ENCODE measurements around the gene SGSM2.
"Not testable (repeated sequence)": the region's sequence is repeated elsewhere in the genome, so short reads cannot be mapped to it uniquely, and the experiment has no call there.

SGSM2 gene, protein sequence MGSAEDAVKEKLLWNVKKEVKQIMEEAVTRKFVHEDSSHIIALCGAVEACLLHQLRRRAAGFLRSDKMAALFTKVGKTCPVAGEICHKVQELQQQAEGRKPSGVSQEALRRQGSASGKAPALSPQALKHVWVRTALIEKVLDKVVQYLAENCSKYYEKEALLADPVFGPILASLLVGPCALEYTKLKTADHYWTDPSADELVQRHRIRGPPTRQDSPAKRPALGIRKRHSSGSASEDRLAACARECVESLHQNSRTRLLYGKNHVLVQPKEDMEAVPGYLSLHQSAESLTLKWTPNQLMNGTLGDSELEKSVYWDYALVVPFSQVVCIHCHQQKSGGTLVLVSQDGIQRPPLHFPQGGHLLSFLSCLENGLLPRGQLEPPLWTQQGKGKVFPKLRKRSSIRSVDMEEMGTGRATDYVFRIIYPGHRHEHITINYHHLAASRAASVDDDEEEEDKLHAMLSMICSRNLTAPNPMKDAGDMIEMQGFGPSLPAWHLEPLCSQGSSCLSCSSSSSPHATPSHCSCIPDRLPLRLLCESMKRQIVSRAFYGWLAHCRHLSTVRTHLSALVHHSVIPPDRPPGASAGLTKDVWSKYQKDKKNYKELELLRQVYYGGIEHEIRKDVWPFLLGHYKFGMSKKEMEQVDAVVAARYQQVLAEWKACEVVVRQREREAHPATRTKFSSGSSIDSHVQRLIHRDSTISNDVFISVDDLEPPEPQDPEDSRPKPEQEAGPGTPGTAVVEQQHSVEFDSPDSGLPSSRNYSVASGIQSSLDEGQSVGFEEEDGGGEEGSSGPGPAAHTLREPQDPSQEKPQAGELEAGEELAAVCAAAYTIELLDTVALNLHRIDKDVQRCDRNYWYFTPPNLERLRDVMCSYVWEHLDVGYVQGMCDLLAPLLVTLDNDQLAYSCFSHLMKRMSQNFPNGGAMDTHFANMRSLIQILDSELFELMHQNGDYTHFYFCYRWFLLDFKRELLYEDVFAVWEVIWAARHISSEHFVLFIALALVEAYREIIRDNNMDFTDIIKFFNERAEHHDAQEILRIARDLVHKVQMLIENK

DNA sequence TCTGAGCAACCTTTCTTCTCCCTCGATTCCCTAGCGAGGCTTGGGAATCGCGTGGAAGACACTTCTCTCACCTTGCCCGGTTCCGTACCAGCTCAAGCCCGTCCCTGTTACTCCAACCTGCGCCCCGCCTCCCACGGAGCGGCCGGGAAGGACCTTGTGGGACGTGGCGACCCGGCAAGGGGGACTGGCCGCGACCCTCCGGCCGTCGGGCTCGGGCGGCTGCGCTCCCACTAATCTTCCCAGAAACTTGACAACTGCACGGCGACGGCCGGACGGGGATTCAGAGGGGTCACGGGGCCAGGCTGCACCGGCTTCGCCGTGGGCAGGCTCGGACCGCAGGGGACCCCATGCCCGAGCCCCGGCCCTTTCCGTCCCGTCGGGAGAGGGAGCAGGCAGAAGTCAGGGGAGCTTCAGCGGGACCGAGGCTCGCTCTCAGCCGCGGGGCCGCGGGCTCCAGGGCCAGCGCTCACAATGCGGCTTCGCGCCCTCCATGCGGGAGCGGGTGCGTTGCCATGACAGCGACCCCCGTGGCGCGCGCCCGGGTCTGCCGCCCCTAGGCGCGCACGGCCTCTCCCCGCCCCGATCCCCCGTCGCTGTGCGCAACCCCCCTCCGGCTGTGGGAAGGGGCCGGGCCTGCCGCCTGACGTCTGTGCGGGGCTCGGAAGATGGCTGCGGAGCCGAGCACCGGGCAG is at the start of gene SGSM2:
Gene SGSM2, plus strand, starts transcription at position 650 of the 692 bp plus-strand sequence. CDS start 188 bp downstream, outside the sequence.
- peak in 39 of 56 donors; percentile 22 to 72 (median 49) for DNase-seq

DNA sequence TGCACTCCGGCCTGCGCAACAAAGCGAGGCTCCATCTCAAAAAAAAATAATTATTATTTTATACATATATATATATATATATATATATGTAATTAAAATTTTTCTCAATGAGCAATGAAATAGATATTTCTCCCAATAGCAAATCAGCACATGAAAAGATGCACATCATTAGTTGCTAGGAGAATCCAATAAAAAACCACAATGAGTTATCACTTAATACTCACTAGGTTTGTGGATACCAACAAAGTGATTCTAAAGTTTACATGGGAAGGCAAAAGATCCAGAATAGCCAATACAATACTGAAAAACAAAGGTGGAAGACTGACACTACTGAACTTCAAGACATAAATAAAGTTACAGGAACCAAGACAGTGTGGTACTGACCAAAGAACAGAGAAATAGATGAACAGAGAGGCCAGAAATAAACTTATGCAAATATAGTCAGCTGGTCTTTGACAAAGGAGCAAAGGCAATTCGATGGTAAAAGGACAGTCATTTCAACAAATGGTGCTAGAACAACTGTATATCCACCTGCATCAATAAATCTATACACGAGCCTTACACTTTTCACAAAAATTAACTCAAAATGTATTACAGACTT is 47.3 kb upstream of the SGSM2 start:
- no peak for DNase-seq

- DNase-seq, result no peak
These were observed 45.2 kb upstream of the SGSM2 start for GRCh38 chr17:2292100-2292499.

DNA sequence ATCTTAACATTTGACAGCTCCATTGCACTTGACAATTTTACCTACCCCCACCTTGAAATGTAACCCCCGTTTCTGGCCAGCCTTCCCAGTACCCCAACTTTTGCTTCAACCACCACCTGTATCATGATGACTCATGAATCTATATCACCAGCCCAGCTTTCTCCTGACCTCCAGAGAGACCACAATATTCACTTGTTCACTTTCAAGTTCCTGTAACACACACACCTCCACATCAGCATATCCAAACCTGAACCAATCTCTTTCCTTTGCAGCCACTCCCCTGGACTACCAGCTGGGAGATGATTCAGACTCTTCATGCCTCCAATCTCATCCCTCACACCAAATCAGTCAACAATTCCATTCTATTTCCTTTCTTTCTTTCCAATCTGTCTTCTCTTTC is 41.7 kb upstream of the SGSM2 start:
- no peak for DNase-seq

DNA sequence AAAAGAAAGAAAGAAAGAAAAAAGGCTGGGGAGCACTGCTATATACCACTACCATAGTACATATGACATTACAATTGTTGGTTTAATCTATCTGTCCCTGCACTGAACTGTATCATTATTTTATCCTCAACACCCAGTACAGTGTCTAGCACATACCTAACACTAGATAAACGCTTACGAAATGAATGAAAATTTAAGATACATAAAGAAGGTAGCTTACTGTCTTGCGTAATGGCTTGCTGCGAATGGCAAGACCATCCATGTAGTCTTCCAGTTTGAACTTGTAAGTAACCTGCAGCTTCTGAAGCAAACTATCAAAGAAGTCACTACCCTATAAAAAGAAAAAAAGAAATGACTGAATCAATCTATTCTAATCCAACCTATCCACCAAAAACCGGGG is 40.3 kb upstream of the SGSM2 start:
- no peak for DNase-seq

GRCh38 chr17:2299136-2299535 is 38.2 kb upstream of the SGSM2 start:
- DNase-seq, result no peak

DNA sequence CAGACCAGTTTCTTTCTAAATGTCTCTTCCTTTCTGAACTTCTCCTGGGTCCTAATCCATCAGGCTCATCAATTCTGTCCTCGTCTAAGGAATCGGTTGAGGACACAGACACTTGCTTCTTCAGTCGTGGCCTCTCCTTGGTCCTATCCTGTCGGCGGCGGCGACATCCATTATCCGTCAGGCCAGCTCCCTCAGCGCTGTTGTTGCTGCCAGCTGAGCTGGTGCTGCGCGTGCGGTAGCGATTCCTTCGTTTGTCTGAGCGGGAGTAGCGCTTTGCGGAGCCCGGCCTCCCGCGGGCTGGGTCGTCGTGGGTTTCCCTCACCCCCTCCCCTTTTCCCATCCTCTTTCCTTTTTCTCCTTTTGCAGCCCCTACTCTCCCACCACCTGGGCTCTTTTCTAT is 37.5 kb upstream of the SGSM2 start:
- no peak for DNase-seq

DNA sequence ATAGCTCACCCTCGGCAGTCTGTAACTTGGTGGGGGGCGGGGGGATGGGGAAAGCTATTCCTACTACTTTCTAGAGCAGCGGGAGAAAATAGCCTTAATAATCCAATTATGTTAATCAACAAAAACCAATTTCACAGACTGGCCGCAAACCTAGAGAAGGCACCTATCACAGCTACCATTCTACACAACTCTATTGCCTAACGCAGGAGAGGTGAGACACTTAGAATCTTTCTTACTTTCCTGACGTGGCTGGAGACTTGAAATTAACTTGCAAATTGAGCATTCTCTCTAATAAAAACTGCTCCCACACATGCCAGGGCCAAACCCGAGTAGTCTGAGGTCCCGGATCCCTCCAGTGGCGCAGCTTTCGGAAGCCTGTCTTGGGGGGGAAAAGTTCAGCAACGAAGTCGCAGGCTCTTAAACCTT is 34.5 kb upstream of the SGSM2 start:
- peak in 1 of 56 donors; percentile 45 for DNase-seq

- peak; percentile 38 to 93 (median 86) for DNase-seq
These were observed 33.8 kb upstream of the SGSM2 start, which contains the start of the genes SMG6 and SRR for GRCh38 chr17:2303204-2304188. Gene SMG6, minus strand, starts transcription at chr17:2303785. Its CDS starts 65 bp downstream, at chr17:2303720. Gene SRR, plus strand, starts transcription at chr17:2303950. Its CDS starts 11,611 bp downstream, at chr17:2315561.

GRCh38 chr17:2304931-2305330 is 32.4 kb upstream of the SGSM2 start:
- DNase-seq, result no peak

DNA sequence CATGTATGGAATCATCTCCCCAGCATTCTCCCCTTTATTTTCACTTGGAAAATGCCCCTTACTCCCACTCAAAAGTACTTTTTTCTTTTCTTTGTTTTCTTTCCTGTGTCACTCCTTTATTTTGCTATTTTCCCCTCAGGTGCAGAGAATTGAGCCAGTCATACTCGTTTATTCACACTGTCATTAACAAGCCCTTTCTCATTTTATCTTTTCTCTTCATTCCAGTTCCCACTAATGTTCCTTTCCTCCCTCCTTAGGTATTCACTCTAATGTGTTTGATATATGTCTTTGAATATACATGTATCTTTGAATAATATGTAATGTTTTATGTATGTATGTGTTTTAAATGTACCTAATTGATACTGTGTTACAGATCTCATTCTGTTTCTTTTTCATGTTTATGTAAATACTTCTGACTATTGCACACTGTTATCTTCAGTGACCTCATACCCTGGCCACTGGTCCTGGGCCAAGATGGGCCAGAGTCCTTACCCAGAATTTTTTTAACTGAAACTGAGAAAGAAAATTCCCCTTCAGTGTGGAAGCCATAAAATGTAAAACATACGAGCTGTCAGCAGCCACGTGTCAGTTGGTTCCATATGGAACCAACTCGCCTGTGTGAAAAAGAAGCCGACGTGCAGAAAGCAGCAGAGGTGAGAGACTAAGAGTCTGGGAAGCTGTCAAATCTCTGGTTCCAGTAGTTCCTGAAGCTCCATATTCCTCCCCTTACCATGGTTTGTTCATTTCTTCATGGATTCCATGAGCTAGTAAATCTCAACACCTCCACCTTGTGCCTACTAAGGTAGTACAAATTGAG is 27.8 kb upstream of the SGSM2 start:
- no peak for DNase-seq

DNA sequence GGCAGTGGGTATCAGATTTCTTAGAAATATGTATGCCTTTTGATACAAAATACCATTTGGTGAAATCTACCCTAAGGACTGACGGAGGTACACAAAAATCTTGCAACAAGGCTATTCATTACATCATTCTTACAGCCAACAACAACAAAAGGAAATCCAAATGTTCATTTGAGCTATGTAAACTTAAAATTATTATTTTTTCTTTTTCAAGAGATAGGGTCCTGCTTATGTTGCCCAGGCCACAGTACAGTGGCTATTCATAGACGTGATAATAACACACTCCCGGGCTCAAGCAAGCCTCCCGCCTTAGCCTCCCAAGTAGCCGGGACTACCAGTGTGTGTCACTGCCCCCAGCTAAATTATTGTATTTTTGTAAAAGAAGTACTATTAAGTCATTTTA is 24.6 kb upstream of the SGSM2 start:
- no peak for DNase-seq

DNA sequence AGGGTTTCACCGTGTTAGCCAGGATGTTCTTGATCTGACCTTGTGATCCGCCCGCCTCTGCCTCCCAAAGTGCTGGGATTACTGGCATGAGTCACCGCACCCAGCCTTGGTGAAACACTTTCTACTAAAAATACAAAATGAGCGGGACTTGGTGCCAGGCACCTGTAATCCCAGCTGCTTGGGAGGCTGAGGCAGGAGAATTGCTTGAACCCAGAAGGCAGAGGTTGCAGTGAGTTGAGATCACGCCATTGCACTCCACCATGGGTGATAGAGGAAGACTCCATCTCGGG is 20.4 kb upstream of the SGSM2 start:
- DNase-seq, result not testable (repeated sequence)

DNA sequence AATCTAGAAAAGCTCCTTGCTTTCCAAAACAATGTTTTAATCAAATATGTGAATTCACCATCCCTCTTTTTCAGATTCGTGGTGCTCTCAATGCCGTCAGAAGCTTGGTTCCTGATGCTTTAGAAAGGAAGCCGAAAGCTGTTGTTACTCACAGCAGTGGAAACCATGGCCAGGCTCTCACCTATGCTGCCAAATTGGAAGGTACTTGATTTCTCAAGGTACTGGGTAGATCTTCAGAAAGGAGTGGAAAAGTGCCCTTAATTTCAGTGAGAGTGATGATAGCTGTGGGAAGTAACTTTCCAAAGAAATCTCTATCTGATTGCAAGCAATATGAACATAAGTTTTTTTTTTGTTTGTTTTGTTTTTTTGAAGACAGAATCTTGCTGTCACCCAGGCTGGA is 19.5 kb upstream of the SGSM2 start:
- DNase-seq, result no peak

- DNase-seq, result no peak
These were observed 18.2 kb upstream of the SGSM2 start for GRCh38 chr17:2319051-2319450.

DNA sequence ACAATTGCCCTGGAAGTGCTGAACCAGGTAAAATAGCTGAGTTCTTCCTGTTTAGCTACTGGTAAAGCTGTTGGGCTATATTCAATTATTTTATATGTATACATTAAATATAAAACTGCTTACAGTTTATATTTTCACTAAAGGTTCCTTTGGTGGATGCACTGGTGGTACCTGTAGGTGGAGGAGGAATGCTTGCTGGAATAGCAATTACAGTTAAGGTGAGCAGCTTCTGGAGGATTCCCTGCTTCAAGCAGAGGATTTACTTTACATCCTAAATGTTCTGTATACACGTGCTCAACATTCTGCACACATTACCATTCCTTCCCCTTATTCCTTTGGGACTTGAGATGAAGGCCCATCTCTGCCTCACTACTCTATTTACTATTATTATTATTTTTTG is 15.9 kb upstream of the SGSM2 start:
- no peak for DNase-seq

GRCh38 chr17:2323629-2324314 is 13.5 kb upstream of the SGSM2 start:
- DNase-seq, result no peak

GRCh38 chr17:2331303-2331702 is 6.0 kb upstream of the SGSM2 start:
- DNase-seq, result no peak
